ENCODE measurements around the gene IL19.

The IL19 gene

GRCh38 chr1:206796981-206797402 is 26.4 kb downstream of the IL19 start:
- H3K79me2 ChIP-seq (ENCODE audit: insufficient read depth, low read length) = no peaks in the 10 kb centered on the region
- TF ChIP-seq CTCF (IDR thresholded peaks at IDR 0.05; ENCODE audit: borderline replicate concordance, extremely low read depth, low read length, poor library complexity, severe bottlenecking) (no peak), EZH2 (IDR thresholded peaks at IDR 0.05; ENCODE audit: borderline replicate concordance, low read depth, low read length, severe bottlenecking) (no peak)
- H3K9me3 ChIP-seq (ENCODE audit: insufficient read depth, low read length, severe bottlenecking) = no peaks in the 10 kb centered on the region
- no peak for ATAC-seq (ENCODE audit: insufficient read depth, low read depth)
- no peak overlapping the region for H3K4me2 ChIP-seq (ENCODE audit: insufficient read depth, low read length)
- H3K27ac ChIP-seq (ENCODE audit: low read length) = no peak overlapping the region
- H2AFZ ChIP-seq (ENCODE audit: low read depth, low read length) = no peak overlapping the region
- H3K27me3 ChIP-seq (ENCODE audit: insufficient read depth, low read length, poor library complexity) = no peaks in the 10 kb centered on the region
- H3K4me3 ChIP-seq (ENCODE audit: low read depth in 1 of 2, low read length in 2 of 2) = no peak overlapping the region
- H3K36me3 ChIP-seq (ENCODE audit: insufficient read depth, low read length) = no peaks in the 10 kb centered on the region
- H3K9ac ChIP-seq (ENCODE audit: low read depth, low read length) = no peak overlapping the region
- DNase-seq = no peak
- no peaks in the 10 kb centered on the region for H4K20me1 ChIP-seq (ENCODE audit: insufficient read depth, low read length)
- peaks cover 8% of the 10 kb centered on the region for H3K4me1 ChIP-seq (ENCODE audit: insufficient read depth, low read length)

- H3K9me3 ChIP-seq (ENCODE audit: insufficient read depth, low read length, severe bottlenecking) = no peaks in the 10 kb centered on the region
- no peak overlapping the region for H3K4me3 ChIP-seq (ENCODE audit: low read depth in 1 of 2, low read length in 2 of 2)
- ATAC-seq (ENCODE audit: insufficient read depth, low read depth) = peak; percentile 79
- TF ChIP-seq EZH2 (IDR thresholded peaks at IDR 0.05; ENCODE audit: borderline replicate concordance, low read depth, low read length, severe bottlenecking) (no peak), CTCF (IDR thresholded peaks at IDR 0.05; ENCODE audit: borderline replicate concordance, extremely low read depth, low read length, poor library complexity, severe bottlenecking) (peak; percentile 65)
- peaks cover 5% of the 10 kb centered on the region for H3K4me1 ChIP-seq (ENCODE audit: insufficient read depth, low read length)
- no peak overlapping the region for H3K4me2 ChIP-seq (ENCODE audit: insufficient read depth, low read length)
- no peak overlapping the region for H3K9ac ChIP-seq (ENCODE audit: low read depth, low read length)
- no peaks in the 10 kb centered on the region for H3K27me3 ChIP-seq (ENCODE audit: insufficient read depth, low read length, poor library complexity)
- H3K79me2 ChIP-seq (ENCODE audit: insufficient read depth, low read length) = no peaks in the 10 kb centered on the region
- no peak overlapping the region for H2AFZ ChIP-seq (ENCODE audit: low read depth, low read length)
- peak; percentile 45 for DNase-seq
- no peaks in the 10 kb centered on the region for H4K20me1 ChIP-seq (ENCODE audit: insufficient read depth, low read length)
- no peak overlapping the region for H3K27ac ChIP-seq (ENCODE audit: low read length)
- no peaks in the 10 kb centered on the region for H3K36me3 ChIP-seq (ENCODE audit: insufficient read depth, low read length)
Measured at GRCh38 chr1:206797534-206798383, 27.2 kb downstream of the IL19 start.

- Histone ChIP-seq H3K9ac (ENCODE audit: low read depth, low read length) (no peak overlapping the region), H3K27ac (ENCODE audit: low read length) (no peak overlapping the region), H3K4me1 (ENCODE audit: insufficient read depth, low read length) (peaks cover 11% of the 10 kb centered on the region), H3K9me3 (ENCODE audit: insufficient read depth, low read length, severe bottlenecking) (no peaks in the 10 kb centered on the region), H3K27me3 (ENCODE audit: insufficient read depth, low read length, poor library complexity) (no peaks in the 10 kb centered on the region), H3K79me2 (ENCODE audit: insufficient read depth, low read length) (no peaks in the 10 kb centered on the region), H2AFZ (ENCODE audit: low read depth, low read length) (no peak overlapping the region), H3K36me3 (ENCODE audit: insufficient read depth, low read length) (no peaks in the 10 kb centered on the region), H3K4me2 (ENCODE audit: insufficient read depth, low read length) (no peak overlapping the region), H3K4me3 (ENCODE audit: low read depth in 1 of 2, low read length in 2 of 2) (no peak overlapping the region), H4K20me1 (ENCODE audit: insufficient read depth, low read length) (no peaks in the 10 kb centered on the region)
- DNase-seq = no peak
- ATAC-seq (ENCODE audit: insufficient read depth, low read depth) = no peak
- no peak for TF ChIP-seq EZH2 (IDR thresholded peaks at IDR 0.05; ENCODE audit: borderline replicate concordance, low read depth, low read length, severe bottlenecking)
- TF ChIP-seq CTCF (IDR thresholded peaks at IDR 0.05; ENCODE audit: borderline replicate concordance, extremely low read depth, low read length, poor library complexity, severe bottlenecking) = no peak
Measured at GRCh38 chr1:206798384-206798996, 27.9 kb downstream of the IL19 start.
